ENCODE measurements around the gene SCAF1. TPM values are rescaled to one million over a fixed set of nuclear protein-coding genes. Genes with fewer than 3 reads are reported as not detected.

SCAF1 gene
- total RNA-seq, 2 experiments from 2014 or later: 39.9 to 41.9 TPM

GRCh38 chr19:49678985-49679770 lies 37.2 kb downstream of the SCAF1 start:
- no peaks in the 10 kb centered on the region for H3K9me3 Mint-ChIP-seq
- peaks cover 24% of the 10 kb centered on the region for H3K36me3 Mint-ChIP-seq (ENCODE audit: low read depth)
- intact Hi-C loops (cut with micrococcal nuclease): loop anchor here (1.0 kb wide), 3 partner anchors 86 to 205 kb away; partner anchors contain the start of gene FLT3LG
- DNase-seq: no peak
- peak overlapping the region; percentile 90 for H3K27ac Mint-ChIP-seq
- peaks cover 29% of the 10 kb centered on the region for H3K4me1 Mint-ChIP-seq (ENCODE audit: low read depth)
- H3K27me3 Mint-ChIP-seq (ENCODE audit: low read depth): no peaks in the 10 kb centered on the region
- peak overlapping the region; percentile 91 for H3K4me3 Mint-ChIP-seq
- CTCF ChIA-PET: interaction anchor here (0.8 to 2.1 kb wide), 10 partner anchors 10 to 172 kb away, joined by 3 to 9 read pairs (median 4); partner anchors contain the start of genes ADM5, PTOV1 and RRAS

- H3K4me3 Mint-ChIP-seq: peak overlapping the region; percentile 14
- no peaks in the 10 kb centered on the region for H3K27me3 Mint-ChIP-seq (ENCODE audit: low read depth)
- no peaks in the 10 kb centered on the region for H3K9me3 Mint-ChIP-seq
- intact Hi-C loops (cut with micrococcal nuclease): loop anchor here (1.0 kb wide), 1 partner anchor 110 kb away; no protein-coding TSS in a partner anchor
- H3K27ac Mint-ChIP-seq: no peak overlapping the region
- peaks cover 29% of the 10 kb centered on the region for H3K4me1 Mint-ChIP-seq (ENCODE audit: low read depth)
- CTCF ChIA-PET: interaction anchor here (0.6 to 1.9 kb wide), 7 partner anchors 9 to 207 kb away, joined by 3 to 9 read pairs (median 3); partner anchors contain the start of genes ADM5 and PTOV1
- peaks cover 27% of the 10 kb centered on the region for H3K36me3 Mint-ChIP-seq (ENCODE audit: low read depth)
- no peak for DNase-seq
These were observed 37.9 kb downstream of the SCAF1 start for GRCh38 chr19:49679771-49680413.

GRCh38 chr19:49680421-49681351 lies 38.7 kb downstream of the SCAF1 start:
- H3K9me3 Mint-ChIP-seq: no peaks in the 10 kb centered on the region
- no peak overlapping the region for H3K27ac Mint-ChIP-seq
- peak; percentile 96 for DNase-seq
- H3K4me3 Mint-ChIP-seq: peak overlapping the region; percentile 14
- CTCF ChIA-PET: interaction anchor here (0.5 to 1.3 kb wide), 17 partner anchors 11 to 302 kb away, joined by 3 to 5 read pairs (median 3); partner anchors contain the start of gene RRAS
- intact Hi-C loops (cut with micrococcal nuclease): loop anchor here (1.0 kb wide), 1 partner anchor 110 kb away; no protein-coding TSS in a partner anchor
- no peaks in the 10 kb centered on the region for H3K27me3 Mint-ChIP-seq (ENCODE audit: low read depth)
- peaks cover 31% of the 10 kb centered on the region for H3K36me3 Mint-ChIP-seq (ENCODE audit: low read depth)
- peaks cover 32% of the 10 kb centered on the region for H3K4me1 Mint-ChIP-seq (ENCODE audit: low read depth)

- Mint-ChIP-seq H3K4me1 (ENCODE audit: low read depth) (peaks cover 33% of the 10 kb centered on the region), H3K27me3 (ENCODE audit: low read depth) (no peaks in the 10 kb centered on the region)
- CTCF ChIA-PET: interaction anchor here (0.6 to 1.3 kb wide), 5 partner anchors 9 to 177 kb away, joined by 3 to 4 read pairs (median 3); no protein-coding TSS in a partner anchor
These were observed 39.8 kb downstream of the SCAF1 start for GRCh38 chr19:49681830-49682229.

GRCh38 chr19:49682274-49682673 lies 40.3 kb downstream of the SCAF1 start:
- intact Hi-C loops (cut with micrococcal nuclease): no loop called here
- no peak for DNase-seq
- H3K9me3 Mint-ChIP-seq: no peaks in the 10 kb centered on the region
- H3K27me3 Mint-ChIP-seq (ENCODE audit: low read depth): no peaks in the 10 kb centered on the region
- H3K36me3 Mint-ChIP-seq (ENCODE audit: low read depth): peaks cover 32% of the 10 kb centered on the region
- peaks cover 33% of the 10 kb centered on the region for H3K4me1 Mint-ChIP-seq (ENCODE audit: low read depth)
- no peak overlapping the region for H3K4me3 Mint-ChIP-seq
- no peak overlapping the region for H3K27ac Mint-ChIP-seq
- CTCF ChIA-PET: interaction anchor here (0.8 kb wide), 1 partner anchor 10 kb away, joined by 4 read pairs; no protein-coding TSS in a partner anchor

More at GRCh38 chr19:49681830-49682229, 39.8 kb downstream of the SCAF1 start:
- Mint-ChIP-seq H3K9me3 (no peaks in the 10 kb centered on the region), H3K27ac (no peak overlapping the region), H3K36me3 (ENCODE audit: low read depth) (peaks cover 33% of the 10 kb centered on the region), H3K4me3 (no peak overlapping the region)
- DNase-seq: no peak
- intact Hi-C loops (cut with micrococcal nuclease): no loop called here

- H3K9me3 Mint-ChIP-seq: no peaks in the 10 kb centered on the region
- CTCF ChIA-PET: interaction anchor here (1.1 kb wide), 1 partner anchor 137 kb away, joined by 4 read pairs; no protein-coding TSS in a partner anchor
- no peaks in the 10 kb centered on the region for H3K27me3 Mint-ChIP-seq (ENCODE audit: low read depth)
- intact Hi-C loops (cut with micrococcal nuclease): no loop called here
- H3K36me3 Mint-ChIP-seq (ENCODE audit: low read depth): peaks cover 35% of the 10 kb centered on the region
- H3K4me3 Mint-ChIP-seq: no peak overlapping the region
- H3K4me1 Mint-ChIP-seq (ENCODE audit: low read depth): peaks cover 36% of the 10 kb centered on the region
- DNase-seq: no peak
- no peak overlapping the region for H3K27ac Mint-ChIP-seq
These were observed 41.8 kb downstream of the SCAF1 start for GRCh38 chr19:49683814-49684250.

GRCh38 chr19:49684251-49684982 lies 42.4 kb downstream of the SCAF1 start:
- CTCF ChIA-PET: interaction anchor here (1.1 kb wide), 1 partner anchor 138 kb away, joined by 4 read pairs; no protein-coding TSS in a partner anchor
- no peak overlapping the region for H3K27ac Mint-ChIP-seq
- H3K4me1 Mint-ChIP-seq (ENCODE audit: low read depth): peaks cover 34% of the 10 kb centered on the region
- no peaks in the 10 kb centered on the region for H3K27me3 Mint-ChIP-seq (ENCODE audit: low read depth)
- H3K36me3 Mint-ChIP-seq (ENCODE audit: low read depth): peaks cover 35% of the 10 kb centered on the region
- DNase-seq: no peak
- intact Hi-C loops (cut with micrococcal nuclease): no loop called here
- no peak overlapping the region for H3K4me3 Mint-ChIP-seq
- no peaks in the 10 kb centered on the region for H3K9me3 Mint-ChIP-seq

- peaks cover 37% of the 10 kb centered on the region for H3K36me3 Mint-ChIP-seq (ENCODE audit: low read depth)
- intact Hi-C loops (cut with micrococcal nuclease): no loop called here
- no peak overlapping the region for H3K4me3 Mint-ChIP-seq
- H3K4me1 Mint-ChIP-seq (ENCODE audit: low read depth): peaks cover 32% of the 10 kb centered on the region
- CTCF ChIA-PET: interaction anchor here (1.0 kb wide), 1 partner anchor 13 kb away, joined by 3 read pairs; no protein-coding TSS in a partner anchor
- H3K9me3 Mint-ChIP-seq: no peaks in the 10 kb centered on the region
- H3K27me3 Mint-ChIP-seq (ENCODE audit: low read depth): no peaks in the 10 kb centered on the region
- DNase-seq: no peak
- H3K27ac Mint-ChIP-seq: no peak overlapping the region
These were observed 43.1 kb downstream of the SCAF1 start for GRCh38 chr19:49684983-49685553.

- CTCF ChIA-PET: interaction anchor here (1.0 kb wide), 1 partner anchor 13 kb away, joined by 3 read pairs; no protein-coding TSS in a partner anchor
- DNase-seq: no peak
- intact Hi-C loops (cut with micrococcal nuclease): no loop called here
- no peak overlapping the region for H3K27ac Mint-ChIP-seq
- peaks cover 7% of the 10 kb centered on the region for H3K27me3 Mint-ChIP-seq (ENCODE audit: low read depth)
- H3K9me3 Mint-ChIP-seq: no peaks in the 10 kb centered on the region
- peaks cover 33% of the 10 kb centered on the region for H3K4me1 Mint-ChIP-seq (ENCODE audit: low read depth)
- H3K36me3 Mint-ChIP-seq (ENCODE audit: low read depth): peaks cover 38% of the 10 kb centered on the region
- no peak overlapping the region for H3K4me3 Mint-ChIP-seq
These were observed 43.9 kb downstream of the SCAF1 start for GRCh38 chr19:49685845-49686332.

- intact Hi-C loops (cut with micrococcal nuclease): no loop called here
- H3K36me3 Mint-ChIP-seq (ENCODE audit: low read depth): peaks cover 35% of the 10 kb centered on the region
- peaks cover 9% of the 10 kb centered on the region for H3K27me3 Mint-ChIP-seq (ENCODE audit: low read depth)
- H3K4me1 Mint-ChIP-seq (ENCODE audit: low read depth): peaks cover 38% of the 10 kb centered on the region
- H3K27ac Mint-ChIP-seq: no peak overlapping the region
- CTCF ChIA-PET: no interaction called here
- H3K9me3 Mint-ChIP-seq: no peaks in the 10 kb centered on the region
- no peak overlapping the region for H3K4me3 Mint-ChIP-seq
- no peak for DNase-seq
These were observed 44.6 kb downstream of the SCAF1 start for GRCh38 chr19:49686503-49687088.

Measured in activated naive CD4-positive, alpha-beta T cell treated with anti-CD3 and anti-CD28 coated beads for 36 hours (primary cell).